Astrocyte (in vitro differentiated cells and primary cell): ENCODE data around the gene PSEN1. TPM values are rescaled to one million over a fixed set of nuclear protein-coding genes. Genes with fewer than 3 reads are reported as not detected.

Experiments used
- DNase-seq: peaks from one replicate; pipeline ENCODE4 v3.0.0-alpha.2; 2010; ENCODE audit warnings: low read depth
- FAIRE-seq: peaks from 2 replicates; lab custom pipeline; 2011; peaks lifted over from hg19 to GRCh38; lab: Jason Lieb, UNC
- H2AFZ ChIP-seq: 2 replicates; pipeline ENCODE4 v1.6.0; 2012; ENCODE audit warnings: low read depth, low read length, inconsistent platforms
- H3K27ac ChIP-seq: 2 replicates; pipeline ENCODE4 v1.5.1; 2011; ENCODE audit warnings: low read depth, low read length, inconsistent platforms
- H3K27me3 ChIP-seq: 2 replicates; pipeline ENCODE4 v1.6.0; 2011; ENCODE audit warnings: low read length, inconsistent platforms; ENCODE audit not compliant: insufficient read depth
- H3K36me3 ChIP-seq: 2 replicates; pipeline ENCODE4 v1.5.1; 2011; ENCODE audit warnings: low read length, inconsistent platforms; ENCODE audit not compliant: insufficient read depth
- H3K4me1 ChIP-seq: 2 replicates; pipeline ENCODE4 v1.5.1; 2011; ENCODE audit warnings: low read length, inconsistent platforms; ENCODE audit not compliant: insufficient read depth
- H3K4me2 ChIP-seq: 2 replicates; pipeline ENCODE4 v1.6.0; 2012; ENCODE audit warnings: low read length, inconsistent platforms
- H3K4me3 ChIP-seq: 2 replicates; pipeline ENCODE4 v1.5.1; 2011; ENCODE audit warnings: low read depth, mild to moderate bottlenecking, low read length, inconsistent platforms; ENCODE audit not compliant: insufficient read depth
- H3K79me2 ChIP-seq: 2 replicates; pipeline ENCODE4 v1.6.0; 2012; ENCODE audit warnings: mild to moderate bottlenecking, low read length, inconsistent platforms; ENCODE audit not compliant: insufficient read depth
- H3K9ac ChIP-seq: 2 replicates; pipeline ENCODE4 v1.6.0; 2012; ENCODE audit warnings: mild to moderate bottlenecking, low read length, inconsistent platforms
- H3K9me3 ChIP-seq: 2 replicates; pipeline ENCODE4 v1.5.1; 2012; ENCODE audit warnings: low read depth, mild to moderate bottlenecking, low read length, inconsistent platforms; ENCODE audit not compliant: insufficient read depth
- H4K20me1 ChIP-seq: 2 replicates; pipeline ENCODE4 v1.6.0; 2012; ENCODE audit warnings: low read length, inconsistent platforms; ENCODE audit not compliant: insufficient read depth
- H3K27ac Mint-ChIP-seq: one replicate; pipeline ENCODE4 v1.8.0; 2021; ENCODE audit warnings: mild to moderate bottlenecking, mixed read lengths; ENCODE audit not compliant: unreplicated experiment
- H3K27me3 Mint-ChIP-seq: one replicate; pipeline ENCODE4 v1.8.0; 2021; ENCODE audit warnings: low read depth, mixed read lengths; ENCODE audit not compliant: unreplicated experiment
- H3K36me3 Mint-ChIP-seq: one replicate; pipeline ENCODE4 v1.8.0; 2021; ENCODE audit warnings: low read depth, mixed read lengths; ENCODE audit not compliant: unreplicated experiment
- H3K4me1 Mint-ChIP-seq: one replicate; pipeline ENCODE4 v1.8.0; 2021; ENCODE audit warnings: low read depth, mixed read lengths; ENCODE audit not compliant: unreplicated experiment
- H3K4me3 Mint-ChIP-seq: one replicate; pipeline ENCODE4 v1.8.0; 2021; ENCODE audit warnings: mild to moderate bottlenecking, moderate library complexity, mixed read lengths; ENCODE audit not compliant: unreplicated experiment
- H3K9me3 Mint-ChIP-seq: one replicate; pipeline ENCODE4 v1.8.0; 2021; ENCODE audit warnings: mild to moderate bottlenecking, mixed read lengths; ENCODE audit not compliant: unreplicated experiment
- EZH2 ChIP-seq: IDR thresholded peaks from 2 replicates; pipeline ENCODE4 v1.6.1; 2012; ENCODE audit warnings: mild to moderate bottlenecking, low read length, inconsistent platforms; ENCODE audit not compliant: insufficient read depth
- total RNA-seq: library from RNA; stranded (reverse); gene quantifications from 2 replicates; pipeline ENCODE4 v1.2.1, GENCODE V29; 2021
- TF ChIP-seq, protein P1 (sequence below): IDR thresholded peaks from 2 replicates; pipeline ENCODE4 v1.5.1; 2011; ENCODE audit warnings: low read depth, mild to moderate bottlenecking, inconsistent platforms, low read length, moderate library complexity; ENCODE audit not compliant: insufficient read depth

PSEN1 gene
- total RNA-seq, 1 donor from 2014 or later = 89.5 TPM

DNA sequence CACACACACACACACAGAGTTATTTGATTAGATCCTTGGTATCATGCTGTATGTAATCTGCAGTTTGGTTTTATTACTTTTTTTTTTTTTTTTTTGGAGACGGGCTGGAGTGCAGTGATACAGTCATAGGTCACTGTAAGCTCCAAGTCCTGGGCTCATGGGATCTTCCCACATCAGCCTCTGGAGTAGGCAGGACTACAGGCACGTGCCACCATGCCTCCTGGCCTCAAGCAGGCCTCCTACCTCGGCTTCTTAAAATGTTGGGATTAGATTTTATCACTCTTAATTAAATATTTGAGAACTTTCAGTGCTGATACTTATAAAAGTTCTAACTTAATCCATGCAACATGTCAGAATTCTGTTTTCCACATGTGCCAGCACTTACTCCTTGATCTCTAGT lies 31.3 kb upstream of the PSEN1 start:
- Histone ChIP-seq H4K20me1 (peaks cover 5% of the 10 kb centered on the region), H3K79me2 (peaks cover 14% of the 10 kb centered on the region), H3K4me3 (no peak overlapping the region), H3K36me3 (peaks cover 76% of the 10 kb centered on the region), H3K9ac (no peak overlapping the region), H3K27ac (no peak overlapping the region), H3K4me1 (peaks cover 3% of the 10 kb centered on the region), H3K4me2 (no peak overlapping the region), H3K27me3 (no peaks in the 10 kb centered on the region), H3K9me3 (no peaks in the 10 kb centered on the region), H2AFZ (no peak overlapping the region)
- Mint-ChIP-seq H3K4me3 (no peak overlapping the region), H3K27me3 (no peaks in the 10 kb centered on the region), H3K4me1 (peaks cover 3% of the 10 kb centered on the region), H3K27ac (no peak overlapping the region), H3K36me3 (peaks cover 15% of the 10 kb centered on the region), H3K9me3 (no peaks in the 10 kb centered on the region)
- TF ChIP-seq, protein P1, sequence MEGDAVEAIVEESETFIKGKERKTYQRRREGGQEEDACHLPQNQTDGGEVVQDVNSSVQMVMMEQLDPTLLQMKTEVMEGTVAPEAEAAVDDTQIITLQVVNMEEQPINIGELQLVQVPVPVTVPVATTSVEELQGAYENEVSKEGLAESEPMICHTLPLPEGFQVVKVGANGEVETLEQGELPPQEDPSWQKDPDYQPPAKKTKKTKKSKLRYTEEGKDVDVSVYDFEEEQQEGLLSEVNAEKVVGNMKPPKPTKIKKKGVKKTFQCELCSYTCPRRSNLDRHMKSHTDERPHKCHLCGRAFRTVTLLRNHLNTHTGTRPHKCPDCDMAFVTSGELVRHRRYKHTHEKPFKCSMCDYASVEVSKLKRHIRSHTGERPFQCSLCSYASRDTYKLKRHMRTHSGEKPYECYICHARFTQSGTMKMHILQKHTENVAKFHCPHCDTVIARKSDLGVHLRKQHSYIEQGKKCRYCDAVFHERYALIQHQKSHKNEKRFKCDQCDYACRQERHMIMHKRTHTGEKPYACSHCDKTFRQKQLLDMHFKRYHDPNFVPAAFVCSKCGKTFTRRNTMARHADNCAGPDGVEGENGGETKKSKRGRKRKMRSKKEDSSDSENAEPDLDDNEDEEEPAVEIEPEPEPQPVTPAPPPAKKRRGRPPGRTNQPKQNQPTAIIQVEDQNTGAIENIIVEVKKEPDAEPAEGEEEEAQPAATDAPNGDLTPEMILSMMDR = no peak
- TF ChIP-seq EZH2 = no peak
- FAIRE-seq (no peak), DNase-seq (no peak)

DNA sequence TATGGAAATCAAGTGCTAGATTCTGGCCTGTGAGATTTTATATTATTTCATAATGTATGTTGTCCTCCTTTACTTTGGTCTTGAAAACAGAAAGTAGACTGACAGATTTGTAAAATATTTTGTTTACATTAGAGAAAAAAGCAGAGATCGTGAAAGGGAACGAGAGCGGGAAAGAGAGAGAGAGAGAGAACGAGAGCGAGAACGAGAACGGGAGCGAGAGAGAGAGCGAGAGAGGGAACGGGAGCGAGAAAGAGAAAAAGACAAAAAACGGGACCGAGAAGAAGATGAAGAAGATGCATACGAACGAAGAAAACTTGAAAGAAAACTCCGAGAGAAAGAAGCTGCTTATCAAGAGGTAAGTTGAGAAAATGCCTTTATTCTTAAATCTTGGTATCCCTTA lies 30.6 kb upstream of the PSEN1 start:
- Histone ChIP-seq H3K9ac (no peak overlapping the region), H3K27ac (no peak overlapping the region), H3K79me2 (peaks cover 7% of the 10 kb centered on the region), H3K27me3 (no peaks in the 10 kb centered on the region), H3K9me3 (no peaks in the 10 kb centered on the region), H2AFZ (no peak overlapping the region), H3K4me3 (no peak overlapping the region), H4K20me1 (peaks cover 3% of the 10 kb centered on the region), H3K4me2 (no peak overlapping the region), H3K4me1 (peaks cover 3% of the 10 kb centered on the region), H3K36me3 (peaks cover 71% of the 10 kb centered on the region)
- Mint-ChIP-seq H3K4me1 (peaks cover 3% of the 10 kb centered on the region), H3K4me3 (no peak overlapping the region), H3K36me3 (peaks cover 13% of the 10 kb centered on the region), H3K27me3 (no peaks in the 10 kb centered on the region), H3K27ac (no peak overlapping the region), H3K9me3 (no peaks in the 10 kb centered on the region)
- TF ChIP-seq, protein P1 = no peak
- DNase-seq (no peak), FAIRE-seq (no peak)

DNA sequence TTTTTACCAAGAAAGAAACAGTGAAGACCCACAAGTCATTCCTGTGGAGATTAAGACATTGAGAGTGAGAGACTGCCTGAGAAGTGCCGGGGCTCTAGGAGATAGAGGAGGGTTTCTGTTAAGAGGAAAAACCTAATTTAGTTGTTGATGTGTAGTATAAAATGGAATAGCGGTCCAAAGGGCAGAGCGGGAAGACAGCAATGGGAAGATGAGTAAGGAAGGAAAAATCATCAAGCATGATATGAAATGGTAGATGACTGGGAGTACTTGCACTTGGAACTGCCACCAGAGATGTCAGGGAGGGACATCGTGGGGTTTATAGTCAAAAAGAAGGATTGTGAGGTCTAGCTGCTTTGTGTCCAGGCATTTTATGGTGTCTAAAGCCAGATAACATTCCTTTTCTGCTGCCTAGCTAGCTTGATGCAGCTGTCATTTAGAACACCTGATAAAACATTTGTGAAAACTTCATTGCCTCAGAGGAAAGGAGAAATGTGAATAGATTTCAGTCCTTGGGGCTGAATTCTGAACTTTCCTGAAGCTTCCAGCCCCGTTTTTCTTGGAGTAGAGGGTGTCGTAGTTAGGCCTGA lies 20.1 kb upstream of the PSEN1 start:
- H3K27ac ChIP-seq = no peak overlapping the region
- FAIRE-seq (no peak), DNase-seq (no peak)
- Mint-ChIP-seq H3K27ac (no peak overlapping the region), H3K36me3 (peaks cover 10% of the 10 kb centered on the region), H3K9me3 (no peaks in the 10 kb centered on the region), H3K27me3 (no peaks in the 10 kb centered on the region), H3K4me1 (no peaks in the 10 kb centered on the region), H3K4me3 (no peak overlapping the region)
- peaks cover 33% of the 10 kb centered on the region for H4K20me1 ChIP-seq
- no peaks in the 10 kb centered on the region for H3K4me1 ChIP-seq
- H3K4me2 ChIP-seq = no peak overlapping the region
- no peak overlapping the region for H3K9ac ChIP-seq
- peaks cover 77% of the 10 kb centered on the region for H3K36me3 ChIP-seq
- H3K27me3 ChIP-seq = no peaks in the 10 kb centered on the region
- peaks cover 23% of the 10 kb centered on the region for H3K79me2 ChIP-seq
- H2AFZ ChIP-seq = no peak overlapping the region
- H3K4me3 ChIP-seq = no peak overlapping the region
- no peaks in the 10 kb centered on the region for H3K9me3 ChIP-seq
- TF ChIP-seq, protein P1 = no peak
- TF ChIP-seq EZH2 = no peak
